ENCODE results near the gene DPM1.

DNA sequence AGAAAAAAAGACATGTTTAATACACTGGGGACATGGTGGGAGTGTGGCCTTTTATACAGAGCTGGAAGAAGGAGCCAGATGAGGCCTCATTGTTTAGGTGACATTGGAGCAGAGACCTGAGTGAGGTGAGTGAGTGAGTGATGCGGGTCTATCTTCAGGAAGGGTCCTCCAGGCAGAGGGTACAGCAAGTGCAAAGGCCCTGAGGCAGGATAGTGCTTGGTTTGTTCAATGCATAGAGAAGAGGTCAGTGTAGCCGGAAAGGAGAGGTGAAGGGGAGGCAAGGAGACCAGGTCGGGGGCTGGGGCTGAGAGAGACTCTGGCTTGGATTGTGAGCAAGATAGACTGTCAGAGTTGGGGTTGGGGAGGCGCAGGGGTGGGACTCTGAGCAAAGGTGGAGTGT, 41.0 kb upstream of the DPM1 start:
- TF ChIP-seq, protein P1, sequence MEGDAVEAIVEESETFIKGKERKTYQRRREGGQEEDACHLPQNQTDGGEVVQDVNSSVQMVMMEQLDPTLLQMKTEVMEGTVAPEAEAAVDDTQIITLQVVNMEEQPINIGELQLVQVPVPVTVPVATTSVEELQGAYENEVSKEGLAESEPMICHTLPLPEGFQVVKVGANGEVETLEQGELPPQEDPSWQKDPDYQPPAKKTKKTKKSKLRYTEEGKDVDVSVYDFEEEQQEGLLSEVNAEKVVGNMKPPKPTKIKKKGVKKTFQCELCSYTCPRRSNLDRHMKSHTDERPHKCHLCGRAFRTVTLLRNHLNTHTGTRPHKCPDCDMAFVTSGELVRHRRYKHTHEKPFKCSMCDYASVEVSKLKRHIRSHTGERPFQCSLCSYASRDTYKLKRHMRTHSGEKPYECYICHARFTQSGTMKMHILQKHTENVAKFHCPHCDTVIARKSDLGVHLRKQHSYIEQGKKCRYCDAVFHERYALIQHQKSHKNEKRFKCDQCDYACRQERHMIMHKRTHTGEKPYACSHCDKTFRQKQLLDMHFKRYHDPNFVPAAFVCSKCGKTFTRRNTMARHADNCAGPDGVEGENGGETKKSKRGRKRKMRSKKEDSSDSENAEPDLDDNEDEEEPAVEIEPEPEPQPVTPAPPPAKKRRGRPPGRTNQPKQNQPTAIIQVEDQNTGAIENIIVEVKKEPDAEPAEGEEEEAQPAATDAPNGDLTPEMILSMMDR (IDR thresholded peaks at IDR 0.05; ENCODE audit: low read depth, low read length): no peak
- TF ChIP-seq MYC (IDR thresholded peaks at IDR 0.05; ENCODE audit: low read depth, low read length) (no peak), POLR2A (IDR thresholded peaks at IDR 0.05; ENCODE audit: extremely low read depth, insufficient read length) (no peak)
- TF ChIP-seq, protein P2, sequence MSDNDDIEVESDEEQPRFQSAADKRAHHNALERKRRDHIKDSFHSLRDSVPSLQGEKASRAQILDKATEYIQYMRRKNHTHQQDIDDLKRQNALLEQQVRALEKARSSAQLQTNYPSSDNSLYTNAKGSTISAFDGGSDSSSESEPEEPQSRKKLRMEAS (IDR thresholded peaks at IDR 0.05; ENCODE audit: low read depth, low read length): no peak
